Astrocyte of the spinal cord (primary cell): ENCODE measurements around the gene MYL2.

Experiments used
- DNase-seq: peaks from one replicate; pipeline ENCODE4 v3.0.0; 2011; ENCODE audit warnings: low read depth, low spot score
- H3K4me3 ChIP-seq: 2 replicates; pipeline ENCODE4 v1.5.1; 2011; ENCODE audit warnings: low read depth, mild to moderate bottlenecking, low read length, moderate library complexity
- in situ Hi-C: cut with HindIII; loops from 2 replicates; pipeline ENCODE4 v1.10.0; 2017; ENCODE audit warnings: low sequenced_read_pairs
- TF ChIP-seq, protein P1 (sequence below): IDR thresholded peaks from 2 replicates; pipeline ENCODE4 v1.5.1; 2012; ENCODE audit warnings: low read depth, mild to moderate bottlenecking, low read length, inconsistent platforms

MYL2 gene

DNA sequence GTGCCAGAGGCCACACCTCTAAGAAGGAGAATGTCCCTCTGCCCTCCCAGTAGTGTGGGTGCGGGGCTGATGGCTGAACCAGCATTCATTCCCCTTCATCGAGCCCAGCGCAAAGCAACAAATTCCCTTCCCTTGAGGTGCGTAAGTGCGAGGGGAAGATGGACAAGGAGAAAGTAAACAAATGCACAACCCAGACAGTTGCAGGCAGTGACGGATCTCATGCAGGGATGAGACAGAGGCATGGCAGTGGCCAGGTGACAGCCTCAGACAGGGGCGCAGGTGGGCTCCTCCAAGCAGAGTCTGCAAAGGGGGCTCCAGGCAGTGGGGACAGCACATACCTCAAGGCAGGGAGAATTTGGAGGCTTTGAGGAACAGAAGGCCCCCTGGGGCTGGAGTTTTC is 2.3 kb upstream of the MYL2 start:
- H3K4me3 ChIP-seq: no peak overlapping the region
- no peak for DNase-seq
- TF ChIP-seq, protein P1, sequence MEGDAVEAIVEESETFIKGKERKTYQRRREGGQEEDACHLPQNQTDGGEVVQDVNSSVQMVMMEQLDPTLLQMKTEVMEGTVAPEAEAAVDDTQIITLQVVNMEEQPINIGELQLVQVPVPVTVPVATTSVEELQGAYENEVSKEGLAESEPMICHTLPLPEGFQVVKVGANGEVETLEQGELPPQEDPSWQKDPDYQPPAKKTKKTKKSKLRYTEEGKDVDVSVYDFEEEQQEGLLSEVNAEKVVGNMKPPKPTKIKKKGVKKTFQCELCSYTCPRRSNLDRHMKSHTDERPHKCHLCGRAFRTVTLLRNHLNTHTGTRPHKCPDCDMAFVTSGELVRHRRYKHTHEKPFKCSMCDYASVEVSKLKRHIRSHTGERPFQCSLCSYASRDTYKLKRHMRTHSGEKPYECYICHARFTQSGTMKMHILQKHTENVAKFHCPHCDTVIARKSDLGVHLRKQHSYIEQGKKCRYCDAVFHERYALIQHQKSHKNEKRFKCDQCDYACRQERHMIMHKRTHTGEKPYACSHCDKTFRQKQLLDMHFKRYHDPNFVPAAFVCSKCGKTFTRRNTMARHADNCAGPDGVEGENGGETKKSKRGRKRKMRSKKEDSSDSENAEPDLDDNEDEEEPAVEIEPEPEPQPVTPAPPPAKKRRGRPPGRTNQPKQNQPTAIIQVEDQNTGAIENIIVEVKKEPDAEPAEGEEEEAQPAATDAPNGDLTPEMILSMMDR: no peak
- in situ Hi-C loops: no loop called here

DNA sequence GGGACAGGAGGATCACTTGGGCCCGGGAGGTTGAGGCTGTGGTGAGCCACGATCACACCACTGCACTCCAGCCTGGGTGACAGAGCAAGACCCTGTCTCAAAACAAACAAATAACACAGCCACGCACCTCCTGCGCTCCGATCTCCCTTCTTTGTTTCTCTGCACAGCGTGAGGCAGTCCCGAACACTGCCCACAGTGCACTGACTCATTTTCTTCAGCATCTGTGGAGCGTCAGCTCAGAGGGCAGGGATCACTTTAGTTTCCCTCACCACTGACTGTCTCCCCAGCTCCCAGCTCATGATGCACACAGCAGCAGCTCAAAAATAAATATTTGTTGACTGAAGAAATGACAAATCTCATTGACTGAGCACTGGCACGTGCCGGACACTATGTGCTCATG is 883 bp upstream of the MYL2 start:
- in situ Hi-C loops: no loop called here
- TF ChIP-seq, protein P1: no peak
- no peak overlapping the region for H3K4me3 ChIP-seq

DNA sequence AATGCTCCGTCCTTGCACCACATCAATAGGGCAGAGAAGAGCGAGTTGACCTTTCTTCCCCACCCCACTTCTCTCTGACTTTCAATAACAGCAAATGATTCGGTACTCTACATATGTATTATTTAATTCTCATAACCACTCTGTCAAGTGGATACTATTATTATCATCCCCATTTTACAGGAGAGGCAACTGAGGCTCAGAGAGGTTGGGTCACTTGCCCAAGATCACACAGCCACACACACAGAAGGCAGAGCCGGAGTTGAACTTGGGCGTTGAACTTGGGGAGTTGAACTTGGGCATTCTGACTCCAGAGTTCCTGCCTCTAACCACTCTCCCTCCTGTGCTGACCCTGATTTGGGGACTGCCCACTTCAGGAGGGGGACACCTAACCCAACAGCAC is 659 bp downstream of the MYL2 start:
- in situ Hi-C loops: no loop called here
- H3K4me3 ChIP-seq: no peak overlapping the region
- TF ChIP-seq, protein P1: no peak
- DNase-seq: no peak

More for the DNA sequence above, 883 bp upstream of the MYL2 start:
- peak; percentile 82 for DNase-seq

DNA sequence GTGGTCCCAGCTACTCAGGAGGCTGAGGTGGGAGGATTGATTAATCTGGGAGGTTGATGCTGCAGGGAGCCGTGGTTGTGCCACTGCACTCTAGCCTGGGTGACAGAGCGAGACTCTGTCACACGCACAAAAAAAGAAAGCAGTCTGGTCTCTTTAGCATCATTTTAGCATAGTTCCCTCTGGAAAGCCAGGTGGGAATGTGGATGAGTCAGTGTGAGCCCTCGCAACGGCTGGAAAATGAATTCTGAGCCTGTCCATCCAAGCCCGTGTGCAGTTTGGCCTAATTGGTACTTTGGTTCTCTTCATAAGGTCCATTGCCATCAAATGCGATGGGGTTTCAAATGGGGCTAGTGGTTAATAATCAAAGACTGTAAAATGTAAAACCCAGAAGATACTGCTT is 2.4 kb downstream of the MYL2 start:
- no peak for DNase-seq
- in situ Hi-C loops: no loop called here
- no peak overlapping the region for H3K4me3 ChIP-seq
- TF ChIP-seq, protein P1: no peak

DNA sequence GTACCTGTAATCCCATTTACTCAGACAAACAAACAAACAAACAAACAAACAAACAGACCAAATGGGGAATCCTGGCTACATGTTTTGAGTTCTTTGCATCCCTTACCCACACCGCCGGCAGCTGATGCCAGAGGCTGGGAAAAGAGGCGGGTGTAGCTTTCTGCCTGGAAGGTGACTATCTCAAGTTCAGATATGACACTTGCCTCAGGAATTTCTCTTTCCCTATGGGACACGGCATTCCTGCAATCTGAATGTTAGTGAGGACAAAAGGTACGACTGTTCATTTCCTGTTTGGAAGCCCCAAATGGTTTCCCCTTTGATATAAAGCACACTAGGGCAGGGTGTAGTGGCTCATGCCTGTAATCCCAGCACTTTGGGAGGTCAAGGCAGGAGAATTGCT is 2.9 kb downstream of the MYL2 start:
- TF ChIP-seq, protein P1: no peak
- in situ Hi-C loops: no loop called here
- peak; percentile 62 for DNase-seq
- H3K4me3 ChIP-seq: no peak overlapping the region

DNA sequence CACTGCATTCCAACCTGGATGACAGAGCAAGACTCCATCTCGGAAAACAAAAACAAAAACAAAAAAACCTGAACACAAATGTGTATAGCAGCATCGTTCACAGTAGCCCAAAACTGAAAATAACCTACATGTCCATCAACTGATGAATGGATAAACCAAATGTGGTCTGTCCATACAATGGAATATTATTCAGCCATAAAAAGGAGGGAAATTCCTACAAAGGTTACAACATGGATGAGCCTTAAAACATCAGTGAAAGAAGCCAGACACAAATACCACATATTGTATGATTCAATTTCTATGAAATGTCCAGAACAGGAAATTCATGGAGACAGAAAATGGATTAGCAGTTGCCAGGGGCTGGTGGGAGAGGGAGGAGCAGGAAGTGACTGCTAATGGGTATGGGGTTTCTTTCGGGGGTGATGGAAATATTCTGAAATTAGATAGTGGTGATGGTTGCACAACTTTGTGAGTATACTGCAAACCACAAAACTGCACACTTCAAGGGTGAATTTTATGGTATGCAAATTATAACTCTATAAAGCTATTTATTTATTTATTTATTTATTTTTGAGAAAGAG is 4.0 kb downstream of the MYL2 start:
- TF ChIP-seq, protein P1: no peak
- in situ Hi-C loops: no loop called here
- H3K4me3 ChIP-seq: no peak overlapping the region
- no peak for DNase-seq
